IPS-18a (cell line): ENCODE measurements around the gene ZPLD1.

Experiments
- H3K27ac ChIP-seq: one replicate; pipeline ENCODE4 v1.5.1; 2013; ENCODE audit warnings: low read length
- H3K27me3 ChIP-seq: one replicate; pipeline ENCODE4 v1.6.1; 2013; ENCODE audit warnings: mild to moderate bottlenecking, low read length; ENCODE audit not compliant: control insufficient read depth, insufficient read depth
- H3K36me3 ChIP-seq: one replicate; pipeline ENCODE4 v1.6.1; 2013; ENCODE audit warnings: low read depth, low read length; ENCODE audit not compliant: control insufficient read depth
- H3K4me1 ChIP-seq: one replicate; pipeline ENCODE4 v1.6.1; 2013; ENCODE audit warnings: low read depth, low read length; ENCODE audit not compliant: control insufficient read depth
- H3K4me3 ChIP-seq: one replicate; pipeline ENCODE4 v1.5.1; 2013; ENCODE audit warnings: low read length
- H3K9ac ChIP-seq: one replicate; pipeline ENCODE4 v1.6.1; 2013; ENCODE audit warnings: mild to moderate bottlenecking, low read length, moderate library complexity
- H3K9me3 ChIP-seq: one replicate; pipeline ENCODE4 v1.6.1; 2013; ENCODE audit warnings: low read depth, low read length; ENCODE audit not compliant: control insufficient read depth

Gene ZPLD1

GRCh38 chr3:102466001-102466400 lies 31.2 kb downstream of the ZPLD1 start:
- H3K4me3 ChIP-seq = no peak overlapping the region
- no peaks in the 10 kb centered on the region for H3K9me3 ChIP-seq
- no peaks in the 10 kb centered on the region for H3K36me3 ChIP-seq
- H3K27me3 ChIP-seq = no peaks in the 10 kb centered on the region
- H3K9ac ChIP-seq = no peak overlapping the region
- H3K4me1 ChIP-seq = no peaks in the 10 kb centered on the region
- no peak overlapping the region for H3K27ac ChIP-seq

GRCh38 chr3:102470066-102470465 lies 35.3 kb downstream of the ZPLD1 start:
- Histone ChIP-seq H3K4me3 (no peak overlapping the region), H3K9me3 (no peaks in the 10 kb centered on the region), H3K27ac (no peak overlapping the region), H3K4me1 (no peaks in the 10 kb centered on the region), H3K36me3 (no peaks in the 10 kb centered on the region), H3K9ac (no peak overlapping the region), H3K27me3 (no peaks in the 10 kb centered on the region)

- Histone ChIP-seq H3K9me3 (no peaks in the 10 kb centered on the region), H3K27ac (no peak overlapping the region), H3K36me3 (no peaks in the 10 kb centered on the region), H3K9ac (no peak overlapping the region), H3K4me3 (no peak overlapping the region), H3K4me1 (no peaks in the 10 kb centered on the region), H3K27me3 (no peaks in the 10 kb centered on the region)
These were observed 36.2 kb downstream of the ZPLD1 start for GRCh38 chr3:102471001-102471400.

GRCh38 chr3:102471491-102471890 lies 36.7 kb downstream of the ZPLD1 start:
- Histone ChIP-seq H3K9me3 (no peaks in the 10 kb centered on the region), H3K4me3 (no peak overlapping the region), H3K27me3 (no peaks in the 10 kb centered on the region), H3K27ac (no peak overlapping the region), H3K4me1 (no peaks in the 10 kb centered on the region), H3K36me3 (no peaks in the 10 kb centered on the region), H3K9ac (no peak overlapping the region)

GRCh38 chr3:102473648-102474047 lies 38.8 kb downstream of the ZPLD1 start:
- Histone ChIP-seq H3K4me3 (no peak overlapping the region), H3K36me3 (no peaks in the 10 kb centered on the region), H3K4me1 (peaks cover 5% of the 10 kb centered on the region), H3K27me3 (no peaks in the 10 kb centered on the region), H3K9ac (no peak overlapping the region), H3K27ac (no peak overlapping the region), H3K9me3 (no peaks in the 10 kb centered on the region)

GRCh38 chr3:102474207-102474606 lies 39.4 kb downstream of the ZPLD1 start:
- no peaks in the 10 kb centered on the region for H3K27me3 ChIP-seq
- H3K9me3 ChIP-seq = no peaks in the 10 kb centered on the region
- H3K27ac ChIP-seq = no peak overlapping the region
- H3K4me1 ChIP-seq = peaks cover 5% of the 10 kb centered on the region
- H3K4me3 ChIP-seq = no peak overlapping the region
- no peaks in the 10 kb centered on the region for H3K36me3 ChIP-seq
- no peak overlapping the region for H3K9ac ChIP-seq

GRCh38 chr3:102476198-102476597 lies 41.4 kb downstream of the ZPLD1 start:
- Histone ChIP-seq H3K4me3 (no peak overlapping the region), H3K4me1 (peaks cover 5% of the 10 kb centered on the region), H3K27me3 (no peaks in the 10 kb centered on the region), H3K36me3 (no peaks in the 10 kb centered on the region), H3K9ac (no peak overlapping the region), H3K27ac (no peak overlapping the region), H3K9me3 (no peaks in the 10 kb centered on the region)

GRCh38 chr3:102478160-102478559 lies 43.3 kb downstream of the ZPLD1 start:
- H3K4me3 ChIP-seq = no peak overlapping the region
- peaks cover 5% of the 10 kb centered on the region for H3K4me1 ChIP-seq
- no peak overlapping the region for H3K27ac ChIP-seq
- H3K9me3 ChIP-seq = no peaks in the 10 kb centered on the region
- H3K9ac ChIP-seq = no peak overlapping the region
- H3K36me3 ChIP-seq = no peaks in the 10 kb centered on the region
- no peaks in the 10 kb centered on the region for H3K27me3 ChIP-seq

GRCh38 chr3:102480139-102480538 lies 45.3 kb downstream of the ZPLD1 start:
- no peaks in the 10 kb centered on the region for H3K9me3 ChIP-seq
- no peaks in the 10 kb centered on the region for H3K36me3 ChIP-seq
- no peak overlapping the region for H3K9ac ChIP-seq
- peaks cover 5% of the 10 kb centered on the region for H3K4me1 ChIP-seq
- no peak overlapping the region for H3K4me3 ChIP-seq
- H3K27me3 ChIP-seq = no peaks in the 10 kb centered on the region
- no peak overlapping the region for H3K27ac ChIP-seq

GRCh38 chr3:102481050-102481449 lies 46.2 kb downstream of the ZPLD1 start:
- Histone ChIP-seq H3K9ac (no peak overlapping the region), H3K9me3 (no peaks in the 10 kb centered on the region), H3K36me3 (no peaks in the 10 kb centered on the region), H3K4me3 (no peak overlapping the region), H3K27ac (no peak overlapping the region), H3K27me3 (no peaks in the 10 kb centered on the region), H3K4me1 (peaks cover 5% of the 10 kb centered on the region)

GRCh38 chr3:102483556-102483955 lies 48.7 kb downstream of the ZPLD1 start:
- Histone ChIP-seq H3K4me1 (no peaks in the 10 kb centered on the region), H3K4me3 (no peak overlapping the region), H3K9me3 (no peaks in the 10 kb centered on the region), H3K27ac (no peak overlapping the region), H3K27me3 (no peaks in the 10 kb centered on the region), H3K36me3 (no peaks in the 10 kb centered on the region), H3K9ac (no peak overlapping the region)

- Histone ChIP-seq H3K9me3 (no peaks in the 10 kb centered on the region), H3K27me3 (no peaks in the 10 kb centered on the region), H3K4me3 (no peak overlapping the region), H3K9ac (no peak overlapping the region), H3K36me3 (no peaks in the 10 kb centered on the region), H3K27ac (no peak overlapping the region), H3K4me1 (no peaks in the 10 kb centered on the region)
These were observed 49.5 kb downstream of the ZPLD1 start for GRCh38 chr3:102484363-102484762.
